Gastroesophageal sphincter (tissue), 4 donors: ENCODE data around the gene ARID1B. TPM values are rescaled to one million over a fixed set of nuclear protein-coding genes. Genes with fewer than 3 reads are reported as not detected.

Experiments
- ATAC-seq: fragments of 150-250 bp; one replicate; pipeline ENCODE4 v1.9.1; 2016; ENCODE audit warnings: mild to moderate bottlenecking, moderate library complexity
- H3K27ac ChIP-seq, 4 donors: fragments of 200-600 bp; sonication (generic) in 3 of 4; 1 replicate in 3 of 4; 2 replicates in 1 of 4; pipeline ENCODE4 v1.5.1; 2016 to 2019
- H3K27me3 ChIP-seq: fragments of 200-600 bp; sonication (generic); one replicate; pipeline ENCODE4 v1.5.1; 2019
- H3K36me3 ChIP-seq, 2 donors: fragments of 200-600 bp; sonication (generic); one replicate each; pipeline ENCODE4 v1.5.1; 2019; ENCODE audit warnings: control low read depth in 1 of 2
- H3K4me1 ChIP-seq, 3 donors: fragments of 200-600 bp; sonication (generic); 1 replicate in 2 of 3; 2 replicates in 1 of 3; pipeline ENCODE4 v1.5.1; 2016 to 2019; ENCODE audit warnings: control low read depth in 2 of 3
- H3K4me3 ChIP-seq, 2 donors: fragments of 200-600 bp; sonication (generic); one replicate each; pipeline ENCODE4 v1.5.1; 2019; ENCODE audit warnings: mild to moderate bottlenecking in 1 of 2, moderate library complexity in 1 of 2
- H3K9me3 ChIP-seq, 3 donors: fragments of 200-600 bp; sonication (generic); one replicate each; pipeline ENCODE4 v1.5.1; 2017 to 2019; ENCODE audit warnings: control low read depth in 2 of 3
- EP300 ChIP-seq: sonication (generic); formaldehyde crosslinking; IDR thresholded peaks from one replicate; pipeline ENCODE4 v1.6.1; 2017; ENCODE audit warnings: antibody characterized with exemption, mild to moderate bottlenecking
- POLR2A ChIP-seq, 2 donors: fragments of 450-650 bp; IDR thresholded peaks; one replicate each; pipeline ENCODE4 v1.6.1; 2017; ENCODE audit warnings: antibody characterized with exemption in 2 of 2, mild to moderate bottlenecking in 2 of 2, moderate library complexity in 1 of 2
- POLR2AphosphoS5 ChIP-seq: sonication (generic); formaldehyde crosslinking; IDR thresholded peaks from one replicate; pipeline ENCODE4 v1.6.1; 2017; ENCODE audit warnings: antibody characterized with exemption
- WGBS, 2 donors: methylation state at CpG; one replicate each; pipeline ENCODE4 v1.1.5; 2018; ENCODE audit warnings: low coverage in 1 of 2; 5-methylcytosine and 5-hydroxymethylcytosine counted together
- total RNA-seq, 4 donors: library from RNA; depleted of rRNA; stranded (reverse); fragments of >200 nt; gene quantifications; one replicate each; pipeline ENCODE4 v1.1.0, GENCODE V29; 2016
- TF ChIP-seq, protein P1 (sequence below), 4 experiments: fragments of 200-600 bp in 2 of 4; fragments of 450-650 bp in 2 of 4; sonication (generic) in 1 of 4; IDR thresholded peaks; one replicate each; pipeline ENCODE4 v1.5.1; 2017 to 2019; ENCODE audit warnings: antibody characterized with exemption in 4 of 4, mild to moderate bottlenecking in 2 of 4, moderate library complexity in 2 of 4

ARID1B gene
- total RNA-seq, 4 donors from 2014 or later, result 40.0 to 106 (median 79.7) TPM

DNA sequence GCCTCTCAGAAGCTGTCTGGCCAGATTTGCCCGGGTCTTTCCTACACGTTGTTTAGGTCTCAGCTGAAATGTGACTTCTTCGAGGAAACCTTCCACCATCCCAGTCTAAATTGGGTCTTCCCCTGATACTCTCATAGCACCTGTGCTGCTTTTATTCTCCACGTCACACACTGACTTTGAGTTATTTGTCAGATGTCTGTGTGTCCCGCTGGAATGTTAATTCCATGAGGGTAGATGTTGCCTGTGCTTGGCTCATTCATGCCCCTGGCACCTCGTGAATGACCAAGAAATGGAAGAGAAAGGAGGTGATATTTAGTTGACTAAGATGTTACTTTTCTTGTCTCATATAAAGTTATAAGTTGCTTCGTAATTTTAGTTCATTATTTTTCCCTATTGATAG is 348.4 kb downstream of the ARID1B start:
- Histone ChIP-seq H3K27me3 (no peaks in the 10 kb centered on the region), H3K4me1 (peaks cover 0 to 57% (median 5%) of the 10 kb centered on the region in 3 donors), H3K9me3 (no peaks in the 10 kb centered on the region), H3K27ac (no peak overlapping the region), H3K4me3 (no peak overlapping the region), H3K36me3 (no peaks in the 10 kb centered on the region)
- no peak for TF ChIP-seq EP300
- TF ChIP-seq, protein P1, sequence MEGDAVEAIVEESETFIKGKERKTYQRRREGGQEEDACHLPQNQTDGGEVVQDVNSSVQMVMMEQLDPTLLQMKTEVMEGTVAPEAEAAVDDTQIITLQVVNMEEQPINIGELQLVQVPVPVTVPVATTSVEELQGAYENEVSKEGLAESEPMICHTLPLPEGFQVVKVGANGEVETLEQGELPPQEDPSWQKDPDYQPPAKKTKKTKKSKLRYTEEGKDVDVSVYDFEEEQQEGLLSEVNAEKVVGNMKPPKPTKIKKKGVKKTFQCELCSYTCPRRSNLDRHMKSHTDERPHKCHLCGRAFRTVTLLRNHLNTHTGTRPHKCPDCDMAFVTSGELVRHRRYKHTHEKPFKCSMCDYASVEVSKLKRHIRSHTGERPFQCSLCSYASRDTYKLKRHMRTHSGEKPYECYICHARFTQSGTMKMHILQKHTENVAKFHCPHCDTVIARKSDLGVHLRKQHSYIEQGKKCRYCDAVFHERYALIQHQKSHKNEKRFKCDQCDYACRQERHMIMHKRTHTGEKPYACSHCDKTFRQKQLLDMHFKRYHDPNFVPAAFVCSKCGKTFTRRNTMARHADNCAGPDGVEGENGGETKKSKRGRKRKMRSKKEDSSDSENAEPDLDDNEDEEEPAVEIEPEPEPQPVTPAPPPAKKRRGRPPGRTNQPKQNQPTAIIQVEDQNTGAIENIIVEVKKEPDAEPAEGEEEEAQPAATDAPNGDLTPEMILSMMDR (IDR thresholded peaks at IDR 0.05), result no peak
- TF ChIP-seq POLR2AphosphoS5, result no peak
- TF ChIP-seq POLR2A (IDR thresholded peaks at IDR 0.05), result no peak
- WGBS, 2 donors, result 81 to 98% methylated on average over 4 to 7 of the region's 7 CpGs
- no peak for ATAC-seq

DNA sequence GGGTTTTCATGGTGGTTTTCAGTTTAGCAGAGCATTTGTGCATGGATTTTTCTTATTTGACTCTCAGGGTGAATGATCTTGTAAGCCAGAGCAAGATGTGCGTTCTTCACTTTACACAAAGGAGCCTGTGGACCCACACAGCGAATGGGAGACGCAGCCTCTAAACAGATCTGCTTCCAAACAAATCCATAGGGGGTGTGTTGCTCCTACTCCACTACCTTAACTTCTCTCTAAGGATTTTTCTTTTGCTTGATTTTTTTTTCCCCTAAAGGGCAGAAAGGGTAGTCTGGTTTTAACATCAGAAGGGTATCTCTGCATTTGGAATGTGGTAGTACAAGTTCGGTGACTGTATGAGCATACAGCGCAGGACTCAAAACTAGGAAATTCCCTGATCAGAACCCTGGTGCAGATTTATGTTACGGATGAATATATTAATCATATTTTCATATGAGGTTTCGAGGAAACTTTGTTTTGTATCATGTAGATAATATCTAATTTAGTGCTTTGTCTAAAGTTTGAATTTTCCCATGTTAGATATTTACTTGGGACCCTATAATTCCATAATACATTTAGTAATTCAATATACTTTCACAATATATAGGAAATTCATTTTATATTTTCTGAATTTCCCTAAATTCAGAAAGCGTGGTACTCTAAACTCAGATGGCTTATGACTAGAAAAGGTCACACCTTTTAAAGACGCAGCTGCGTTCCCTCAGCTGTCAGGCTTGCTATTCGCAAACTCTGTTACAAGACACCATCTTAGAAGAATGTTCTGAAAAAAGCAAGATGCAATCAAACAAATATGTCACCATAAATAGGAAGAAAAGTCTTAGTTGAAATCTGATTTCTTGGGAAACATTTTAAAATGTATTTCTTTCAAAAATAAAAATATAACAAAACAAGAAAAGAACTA is 349.3 kb downstream of the ARID1B start:
- Histone ChIP-seq H3K4me1 (peaks cover 0 to 50% (median 5%) of the 10 kb centered on the region in 3 donors), H3K27me3 (no peaks in the 10 kb centered on the region), H3K36me3 (no peaks in the 10 kb centered on the region), H3K27ac (no peak overlapping the region), H3K4me3 (no peak overlapping the region), H3K9me3 (no peaks in the 10 kb centered on the region)
- ATAC-seq, result no peak
- TF ChIP-seq EP300 (no peak), POLR2AphosphoS5 (no peak), POLR2A (IDR thresholded peaks at IDR 0.05) (no peak)
- TF ChIP-seq, protein P1 (IDR thresholded peaks at IDR 0.05), result no peak
- 94 to 99% methylated on average over 10 to 11 of the region's 11 CpGs for whole genome bisulfite sequencing, 2 donors

DNA sequence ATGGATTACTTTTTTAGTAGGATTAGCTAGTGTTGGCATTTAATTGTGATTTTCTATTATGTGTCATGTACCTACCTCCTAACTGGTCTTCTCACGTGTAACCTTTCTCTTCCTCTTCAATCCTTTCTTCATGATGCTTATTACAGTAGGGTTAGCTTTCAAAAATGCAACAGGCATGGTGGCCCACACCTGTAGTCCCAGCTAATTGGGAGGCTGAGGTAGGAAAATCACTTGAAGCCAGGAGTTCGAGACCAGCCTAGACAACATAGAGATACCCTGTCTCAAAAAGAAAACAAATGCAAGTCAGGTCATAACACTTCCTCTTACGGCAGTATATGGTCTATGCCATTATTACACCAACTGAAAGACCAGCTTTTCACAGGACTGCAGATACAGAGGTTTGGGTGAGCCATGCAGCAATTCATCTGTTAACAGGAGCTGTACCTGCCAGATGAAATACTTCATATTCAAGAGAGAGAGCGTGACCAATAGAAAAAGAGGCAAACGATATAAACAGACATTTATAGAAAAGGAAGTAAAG is 351.1 kb downstream of the ARID1B start:
- ATAC-seq, result no peak
- peaks cover 0 to 34% (median 2%) of the 10 kb centered on the region in 3 donors for H3K4me1 ChIP-seq
- 71 to 79% methylated on average over 4 to 5 of the region's 5 CpGs for WGBS, 2 donors

DNA sequence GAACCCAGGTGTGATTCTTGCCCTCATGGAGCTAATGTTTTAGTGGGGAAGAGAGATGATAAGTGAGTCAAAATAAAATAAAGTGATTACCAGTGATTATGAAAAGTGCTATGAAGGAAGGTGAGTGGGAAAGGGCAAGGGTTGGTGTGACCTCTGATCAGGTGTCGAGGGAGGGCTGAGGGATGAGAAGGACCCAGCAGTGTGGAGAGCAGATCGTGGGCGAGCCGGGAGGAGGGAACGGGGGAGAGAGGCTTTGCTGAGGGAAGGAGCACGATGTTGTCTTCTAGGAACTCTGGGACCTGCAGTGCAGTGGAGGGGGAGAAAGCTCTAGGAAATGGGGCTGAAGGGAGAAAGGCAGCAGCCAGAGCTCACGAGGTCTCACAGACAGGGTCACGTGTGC is 354.1 kb downstream of the ARID1B start:
- no peak overlapping the region for H3K4me3 ChIP-seq
- no peaks in the 10 kb centered on the region for H3K9me3 ChIP-seq
- TF ChIP-seq POLR2AphosphoS5 (no peak), POLR2A (IDR thresholded peaks at IDR 0.05) (no peak), EP300 (no peak)
- TF ChIP-seq, protein P1 (IDR thresholded peaks at IDR 0.05), result no peak
- WGBS, 2 donors, result 83 to 95% methylated on average over 3 to 8 of the region's 8 CpGs
- ATAC-seq, result no peak
- H3K36me3 ChIP-seq, result peaks cover 0 to 27% of the 10 kb centered on the region in 2 donors
- peaks cover 0 to 29% (median 3%) of the 10 kb centered on the region in 3 donors for H3K4me1 ChIP-seq
- no peaks in the 10 kb centered on the region for H3K27me3 ChIP-seq
- no peak overlapping the region for H3K27ac ChIP-seq

More for the DNA sequence above, 351.1 kb downstream of the ARID1B start:
- TF ChIP-seq, protein P1 (IDR thresholded peaks at IDR 0.05), result no peak
- TF ChIP-seq POLR2AphosphoS5 (no peak), POLR2A (IDR thresholded peaks at IDR 0.05) (no peak), EP300 (no peak)
- Histone ChIP-seq H3K27ac (no peak overlapping the region), H3K36me3 (peaks cover 0 to 10% of the 10 kb centered on the region in 2 donors), H3K9me3 (no peaks in the 10 kb centered on the region), H3K27me3 (no peaks in the 10 kb centered on the region), H3K4me3 (no peak overlapping the region)
